HG02610 (cell line): Measurements from ENCODE around the gene TLL1.

Source experiments
- ATAC-seq: cut with Tn5 transposase; IDR thresholded peaks from one replicate; pipeline ENCODE4 v1.9.1; 2021; ENCODE audit warnings: mild to moderate bottlenecking, moderate library complexity; ENCODE audit not compliant: unreplicated experiment

TLL1 gene

GRCh38 chr4:166134285-166134684 is 261.2 kb downstream of the TLL1 start:
- no peak for ATAC-seq

DNA sequence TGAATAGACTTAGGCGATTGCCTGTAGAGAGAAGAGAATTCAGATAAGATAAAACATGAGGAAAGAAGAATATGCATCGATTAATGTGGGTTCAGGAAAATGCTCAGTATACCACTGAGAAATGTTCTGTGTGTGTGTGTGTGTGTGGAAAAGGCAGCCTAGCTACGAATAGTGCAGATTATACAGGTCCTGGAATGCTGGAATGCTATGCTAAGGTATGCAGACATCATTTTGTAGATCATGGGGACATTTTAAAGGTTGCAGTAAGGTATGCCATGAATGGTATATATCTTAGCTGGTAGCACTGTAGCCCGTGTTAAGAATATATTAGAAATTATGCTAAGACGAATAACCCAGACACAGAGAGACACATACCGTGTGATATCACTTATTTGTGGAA is 267.9 kb downstream of the TLL1 start:
- no peak for ATAC-seq

DNA sequence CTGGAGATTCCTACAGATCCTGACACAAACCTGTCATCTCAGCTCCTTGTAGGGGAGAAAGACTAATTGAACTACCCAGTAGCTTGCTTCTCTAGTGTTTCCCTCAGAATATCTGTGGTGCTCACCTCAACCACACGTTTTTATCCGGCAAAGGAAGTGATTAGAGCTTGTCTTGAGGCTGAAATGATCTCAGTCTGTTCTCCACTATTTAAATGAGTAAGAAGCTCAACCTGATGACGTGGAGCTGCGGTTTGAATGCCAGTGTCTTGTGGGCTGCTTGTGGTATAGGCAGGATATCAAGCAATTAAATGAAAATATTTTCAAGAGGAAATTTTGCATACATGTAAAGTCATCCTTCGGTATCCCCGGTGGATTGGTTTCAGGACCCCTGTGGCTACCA is 270.2 kb downstream of the TLL1 start:
- no peak for ATAC-seq

DNA sequence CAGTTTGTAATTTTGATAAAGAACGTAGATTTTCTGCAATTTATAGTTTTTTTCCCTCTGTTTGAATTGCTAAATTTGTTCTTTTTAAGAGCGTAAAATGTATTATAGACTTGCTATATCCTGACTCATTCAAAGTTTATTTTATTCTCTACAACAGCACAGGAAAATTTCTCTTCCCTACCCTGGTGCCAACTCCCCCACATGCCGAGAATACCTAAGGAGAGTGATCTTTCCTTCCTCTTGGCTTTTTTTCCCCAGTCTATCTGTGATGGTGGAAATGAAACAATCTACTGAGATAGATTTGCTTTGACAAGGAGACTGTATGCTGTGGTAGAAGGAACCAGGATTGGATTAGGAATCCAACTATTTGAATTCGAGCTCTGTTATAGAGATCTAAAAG is 271.6 kb downstream of the TLL1 start:
- no peak for ATAC-seq

GRCh38 chr4:166146806-166147540 is 273.9 kb downstream of the TLL1 start:
- ATAC-seq: no peak
